COLO829 (cell line): ENCODE results near the gene C1orf35.
A peak's percentile ranks its signal among the peaks of the same experiment; 100 is the strongest.

Experiments used
- DNase-seq: peaks from one replicate; pipeline ENCODE4 v3.0.0; 2012; ENCODE audit warnings: low spot score

The C1orf35 gene

GRCh38 chr1:228109073-228109961 is 6.2 kb upstream of the C1orf35 start, which contains the start of gene MRPL55:
MRPL55 (minus strand) TSS chr1:228109299; CDS start chr1:228108260, 1,039 bp downstream.
- DNase-seq: peak; percentile 97

DNA sequence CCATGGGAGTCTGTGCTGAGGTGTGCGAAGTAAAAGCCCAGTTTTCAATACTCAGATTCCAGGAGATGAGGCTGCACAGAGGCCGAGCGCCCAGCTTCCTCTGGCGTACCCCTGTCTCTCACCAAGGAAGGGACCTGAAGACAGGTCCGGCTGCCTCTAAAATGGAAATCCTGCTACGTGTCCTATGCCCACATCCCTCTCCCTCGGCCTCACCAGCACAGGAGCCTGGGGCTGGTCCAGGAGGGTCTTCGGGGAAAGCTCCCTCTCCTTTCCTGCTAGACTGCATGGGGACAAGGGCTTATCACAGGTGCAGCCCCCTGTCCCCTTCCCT is 5.6 kb upstream of the C1orf35 start:
- DNase-seq: no peak

GRCh38 chr1:228108055-228108690 is 5.0 kb upstream of the C1orf35 start:
- DNase-seq: no peak

- DNase-seq: no peak
Observed at GRCh38 chr1:228107636-228108035, 4.5 kb upstream of the C1orf35 start.

DNA sequence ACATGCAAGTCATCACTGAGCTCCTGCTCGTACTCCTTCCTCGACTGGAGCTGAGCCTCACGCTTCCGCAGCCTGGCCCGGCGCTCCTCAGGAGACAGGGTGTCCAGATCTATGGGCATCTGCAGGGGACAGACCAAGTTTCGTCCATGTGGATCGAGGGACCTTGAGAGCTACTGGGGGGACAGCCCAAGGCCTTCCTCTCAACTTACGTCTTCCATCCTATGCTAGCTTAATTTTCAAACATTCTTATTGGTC is 3.6 kb upstream of the C1orf35 start:
- no peak for DNase-seq

- no peak for DNase-seq
Observed at GRCh38 chr1:228105996-228106799, 3.1 kb upstream of the C1orf35 start.

- DNase-seq: no peak
Observed at GRCh38 chr1:228105270-228105995, 2.3 kb upstream of the C1orf35 start.

- DNase-seq: no peak
Observed at GRCh38 chr1:228104526-228105269, 1.6 kb upstream of the C1orf35 start.

GRCh38 chr1:228101994-228102790 is 933 bp downstream of the C1orf35 start:
- DNase-seq: no peak

GRCh38 chr1:228101614-228101993 is 1.5 kb downstream of the C1orf35 start:
- no peak for DNase-seq

DNA sequence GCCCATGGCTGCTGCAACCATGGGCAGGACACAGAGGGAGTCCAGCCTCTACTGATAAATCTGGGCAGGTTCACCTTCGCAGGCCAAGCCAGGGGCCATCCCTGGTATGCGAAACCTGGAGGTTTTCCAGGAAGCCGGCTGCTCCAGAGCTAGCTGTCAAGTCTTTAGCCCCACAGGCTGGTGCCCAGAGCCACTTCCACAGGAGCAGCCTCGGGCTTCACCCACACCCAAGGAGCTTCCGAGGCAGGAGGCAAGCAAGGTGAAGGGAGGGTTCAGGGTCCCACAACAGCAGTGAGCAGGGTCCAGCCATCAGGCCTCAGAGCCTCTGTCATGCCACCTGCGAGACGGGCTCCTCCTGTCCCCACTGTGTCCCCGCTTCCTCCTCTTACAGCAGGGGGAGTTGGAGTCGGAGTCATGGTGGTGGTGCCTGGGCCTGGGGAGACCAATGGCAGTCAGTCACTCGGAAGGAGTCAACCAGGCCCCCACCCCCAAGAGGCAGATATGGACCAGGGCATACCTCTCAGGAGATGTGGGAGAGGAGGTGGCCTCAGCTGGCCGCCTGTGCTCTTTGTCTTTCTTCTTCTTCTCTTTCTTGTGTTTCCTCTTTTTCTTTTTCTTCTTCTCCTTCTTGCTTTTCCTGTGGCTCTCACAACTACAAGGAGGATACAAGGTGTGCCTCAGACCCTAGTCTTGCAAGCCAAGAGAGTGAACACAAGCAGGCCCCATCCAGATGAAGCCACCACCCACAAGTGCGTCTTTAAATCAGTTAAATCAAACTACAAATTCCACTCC is 2.1 kb downstream of the C1orf35 start:
- DNase-seq: no peak

- no peak for DNase-seq
Observed at GRCh38 chr1:228099331-228099732, 3.8 kb downstream of the C1orf35 start.

GRCh38 chr1:228098323-228098931 is 4.7 kb downstream of the C1orf35 start:
- DNase-seq: no peak

DNA sequence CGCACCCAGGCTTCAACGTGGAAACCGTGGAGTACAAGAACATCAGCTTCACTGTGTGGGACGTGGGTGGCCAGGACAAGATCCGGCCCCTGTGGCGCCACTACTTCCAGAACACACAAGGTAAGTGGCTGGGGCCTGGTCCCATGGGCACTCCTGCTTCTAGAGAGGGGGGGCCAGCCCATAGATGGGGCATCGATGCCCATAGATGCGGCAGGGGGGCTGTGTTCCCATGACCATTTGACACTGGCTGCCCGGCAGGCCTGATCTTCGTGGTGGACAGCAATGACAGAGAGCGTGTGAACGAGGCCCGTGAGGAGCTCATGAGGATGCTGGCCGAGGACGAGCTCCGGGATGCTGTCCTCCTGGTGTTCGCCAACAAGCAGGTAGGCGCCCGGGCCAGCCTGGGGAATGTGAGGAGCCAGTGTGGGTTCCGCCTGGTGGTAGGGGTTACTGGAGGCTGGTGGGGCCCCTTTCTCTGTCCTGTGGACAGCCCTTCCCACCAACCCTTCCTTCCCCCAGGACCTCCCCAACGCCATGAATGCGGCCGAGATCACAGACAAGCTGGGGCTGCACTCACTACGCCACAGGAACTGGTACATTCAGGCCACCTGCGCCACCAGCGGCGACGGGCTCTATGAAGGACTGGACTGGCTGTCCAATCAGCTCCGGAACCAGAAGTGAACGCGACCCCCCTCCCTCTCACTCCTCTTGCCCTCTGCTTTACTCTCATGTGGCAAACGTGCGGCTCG is 5.6 kb downstream of the C1orf35 start:
- DNase-seq: no peak

DNA sequence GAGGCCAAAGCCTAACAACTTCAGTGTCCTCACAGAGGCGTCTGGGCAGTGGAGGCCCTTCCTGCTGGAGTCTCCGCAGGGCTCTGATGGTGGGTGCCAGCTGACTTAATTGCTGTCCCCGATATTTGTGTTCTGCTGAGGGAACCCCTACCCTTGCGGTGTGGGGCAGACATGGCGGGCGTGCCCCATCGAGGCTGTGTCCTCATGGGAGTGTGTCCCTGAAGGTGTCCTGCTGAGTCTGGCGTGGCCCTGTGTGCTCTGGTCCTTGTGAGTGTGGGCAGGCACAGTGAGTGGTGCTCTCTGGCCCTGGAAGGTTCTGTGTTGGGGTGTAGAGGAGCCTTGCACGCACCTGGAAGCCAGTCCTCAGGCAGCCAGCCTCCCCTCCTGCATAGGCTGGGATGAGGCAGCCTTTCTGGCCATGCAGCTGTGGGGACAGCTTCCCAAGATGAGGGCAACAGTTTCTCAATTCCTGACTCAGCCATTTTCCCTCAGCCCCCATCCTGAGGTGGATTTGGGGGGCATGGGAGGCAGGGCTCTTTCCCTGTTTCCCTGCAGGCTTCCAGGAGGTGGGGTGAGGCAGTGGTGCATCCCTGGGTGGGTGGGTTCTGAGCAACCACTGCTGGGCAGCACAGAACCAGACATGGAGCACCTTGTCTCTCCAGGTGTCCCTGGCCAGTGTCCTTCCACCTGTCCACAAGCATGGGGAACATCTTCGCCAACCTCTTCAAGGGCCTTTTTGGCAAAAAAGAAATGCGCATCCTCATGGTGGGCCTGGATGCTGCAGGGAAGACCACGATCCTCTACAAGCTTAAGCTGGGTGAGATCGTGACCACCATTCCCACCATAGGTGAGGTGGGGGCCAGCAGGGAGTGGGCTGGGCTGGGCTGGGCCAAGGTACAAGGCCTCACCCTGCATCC is 6.5 kb downstream of the C1orf35 start:
- no peak for DNase-seq

- no peak for DNase-seq
Observed at GRCh38 chr1:228095938-228096337, 7.2 kb downstream of the C1orf35 start.

GRCh38 chr1:228095161-228095560 is 8.0 kb downstream of the C1orf35 start:
- no peak for DNase-seq
